22Rv1 (cell line): ENCODE data around the gene SCG5.

Experiments used
- H3K27ac ChIP-seq: fragments of 450-650 bp; 2 replicates; pipeline ENCODE4 v1.5.1; 2017
- CTCF ChIP-seq: fragments of 450-650 bp; IDR thresholded peaks from 2 replicates; pipeline ENCODE4 v1.5.1; 2017; ENCODE audit warnings: mild to moderate bottlenecking
- ZFX ChIP-seq: fragments of 450-650 bp; IDR thresholded peaks from 2 replicates; pipeline ENCODE4 v1.6.1; 2017; ENCODE audit warnings: antibody characterized with exemption, borderline replicate concordance

The SCG5 gene

GRCh38 chr15:32709295-32710033, 68.0 kb downstream of the SCG5 start:
- TF ChIP-seq ZFX: no peak
- no peak for TF ChIP-seq CTCF
- H3K27ac ChIP-seq: peak overlapping the region; percentile 84

DNA sequence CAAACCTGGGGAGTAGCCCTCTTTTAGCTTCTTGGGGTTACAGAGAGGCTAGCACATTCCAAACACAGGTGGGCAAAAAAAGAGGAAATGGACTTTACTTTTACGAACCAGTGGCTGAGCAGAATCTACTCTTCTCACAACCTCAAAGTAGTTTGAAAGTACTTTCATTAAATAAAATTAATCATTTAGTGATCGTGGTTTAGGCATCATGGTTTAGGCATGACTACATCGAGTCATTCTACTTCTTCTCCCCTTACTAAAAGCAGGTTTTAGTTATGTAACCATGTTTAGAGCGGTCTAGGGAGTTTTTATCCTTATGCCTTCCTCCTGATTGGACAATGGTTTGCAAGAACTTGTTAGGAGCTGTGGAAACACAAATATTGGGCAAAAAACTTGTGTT, 73.8 kb downstream of the SCG5 start:
- H3K27ac ChIP-seq: no peak overlapping the region
- no peak for TF ChIP-seq ZFX
- TF ChIP-seq CTCF: no peak

GRCh38 chr15:32716216-32716914, 74.9 kb downstream of the SCG5 start:
- H3K27ac ChIP-seq: no peak overlapping the region
- no peak for TF ChIP-seq CTCF
- TF ChIP-seq ZFX: no peak

DNA sequence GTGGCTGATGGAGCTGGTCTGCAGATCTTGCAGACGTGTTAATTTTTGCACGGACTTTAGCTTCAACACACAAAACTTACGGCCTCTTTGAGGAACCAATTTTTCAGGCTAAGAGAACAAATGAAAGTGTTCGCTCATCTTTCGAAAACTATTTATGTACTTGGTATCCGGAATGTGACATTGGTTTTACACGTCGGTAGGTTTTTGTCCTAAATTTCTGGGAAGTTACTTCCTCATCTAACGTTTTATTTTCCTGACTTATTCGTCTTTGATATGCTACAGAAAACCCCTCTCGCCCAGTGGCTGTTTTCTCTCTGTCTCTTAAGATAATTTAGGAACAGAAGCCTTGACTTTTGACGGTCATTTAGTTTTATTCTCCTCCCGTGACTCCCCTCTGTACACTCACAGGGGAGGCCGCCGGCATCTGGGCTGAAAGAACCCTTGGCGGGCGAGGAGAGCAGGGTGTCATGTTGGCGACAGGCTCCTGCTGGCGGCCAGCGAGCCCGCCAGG, 75.5 kb downstream of the SCG5 start:
- no peak overlapping the region for H3K27ac ChIP-seq
- TF ChIP-seq ZFX (no peak), CTCF (no peak)

DNA sequence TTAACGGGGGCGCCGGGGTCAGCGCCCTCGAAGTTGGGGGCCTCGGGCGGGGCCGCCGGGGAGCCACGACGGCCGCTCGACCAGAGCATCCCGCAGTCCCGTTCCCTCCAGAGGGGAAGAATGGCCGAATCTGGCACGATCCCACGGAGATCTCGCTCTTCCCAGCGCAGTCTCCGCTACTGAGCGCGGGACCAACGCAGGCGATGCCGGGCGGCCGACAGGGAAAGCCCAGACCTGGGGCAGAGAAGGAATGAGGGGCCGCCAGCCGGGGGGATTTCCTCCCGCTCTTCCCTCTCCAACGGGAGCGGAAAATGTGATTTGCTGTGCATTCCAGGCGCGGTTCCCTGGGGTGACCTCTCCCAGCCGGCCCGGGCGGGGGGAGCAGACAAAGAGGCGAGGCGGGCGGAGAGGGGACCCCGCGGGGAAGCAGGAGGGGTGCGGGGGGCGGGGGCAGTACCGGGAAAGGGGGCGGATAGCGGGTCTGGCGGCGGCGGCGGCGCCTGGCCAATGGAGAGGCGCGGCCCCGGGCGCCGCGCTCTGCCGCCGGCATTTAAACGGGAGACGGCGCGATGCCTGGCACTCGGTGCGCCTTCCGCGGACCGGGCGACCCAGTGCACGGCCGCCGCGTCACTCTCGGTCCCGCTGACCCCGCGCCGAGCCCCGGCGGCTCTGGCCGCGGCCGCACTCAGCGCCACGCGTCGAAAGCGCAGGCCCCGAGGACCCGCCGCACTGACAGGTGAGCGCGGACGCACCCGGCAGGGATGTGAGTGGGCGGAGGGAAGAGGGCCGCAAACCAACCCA, 76.1 kb downstream of the SCG5 start, which contains the start of gene GREM1:
Gene GREM1, plus strand, starts transcription at position 579 of the 801 bp plus-strand sequence. CDS start 12,687 bp downstream, outside the sequence.
- H3K27ac ChIP-seq: no peak within 1 kb of the TSS
- TF ChIP-seq ZFX (no peak), CTCF (no peak)

DNA sequence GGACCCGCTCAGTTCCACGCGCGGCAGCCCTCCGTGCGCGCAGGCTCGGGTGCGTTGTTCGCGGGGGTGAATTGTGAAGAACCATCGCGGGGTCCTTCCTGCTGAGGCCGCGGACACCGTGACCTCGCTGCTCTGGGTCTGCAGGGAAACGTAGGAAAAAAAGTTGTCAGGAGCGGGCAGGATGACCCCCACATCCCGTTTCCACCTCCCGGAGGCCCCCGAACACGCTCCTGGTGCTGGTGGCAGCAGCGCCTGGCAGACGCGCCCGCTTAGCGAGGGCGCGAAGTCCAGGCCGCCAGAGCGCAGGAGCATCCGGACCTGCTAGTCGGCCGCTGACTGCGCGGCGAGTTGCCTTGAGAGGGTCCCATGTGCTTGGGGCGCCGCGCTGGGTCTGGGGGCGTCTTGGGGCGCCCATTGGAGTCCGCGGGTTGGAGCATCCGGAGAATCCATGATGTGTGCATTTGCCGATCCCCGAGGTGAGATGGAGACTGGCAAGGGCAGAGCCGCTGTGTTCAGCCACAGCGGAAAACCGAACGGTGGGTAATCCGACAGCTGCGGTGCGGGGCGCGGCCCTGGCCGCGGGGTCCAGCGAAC, 76.8 kb downstream of the SCG5 start:
- H3K27ac ChIP-seq: no peak overlapping the region

More for the DNA sequence above, 76.8 kb downstream of the SCG5 start:
- TF ChIP-seq ZFX (no peak), CTCF (no peak)
